ENCODE results near the gene CCDC188.

The CCDC188 gene

DNA sequence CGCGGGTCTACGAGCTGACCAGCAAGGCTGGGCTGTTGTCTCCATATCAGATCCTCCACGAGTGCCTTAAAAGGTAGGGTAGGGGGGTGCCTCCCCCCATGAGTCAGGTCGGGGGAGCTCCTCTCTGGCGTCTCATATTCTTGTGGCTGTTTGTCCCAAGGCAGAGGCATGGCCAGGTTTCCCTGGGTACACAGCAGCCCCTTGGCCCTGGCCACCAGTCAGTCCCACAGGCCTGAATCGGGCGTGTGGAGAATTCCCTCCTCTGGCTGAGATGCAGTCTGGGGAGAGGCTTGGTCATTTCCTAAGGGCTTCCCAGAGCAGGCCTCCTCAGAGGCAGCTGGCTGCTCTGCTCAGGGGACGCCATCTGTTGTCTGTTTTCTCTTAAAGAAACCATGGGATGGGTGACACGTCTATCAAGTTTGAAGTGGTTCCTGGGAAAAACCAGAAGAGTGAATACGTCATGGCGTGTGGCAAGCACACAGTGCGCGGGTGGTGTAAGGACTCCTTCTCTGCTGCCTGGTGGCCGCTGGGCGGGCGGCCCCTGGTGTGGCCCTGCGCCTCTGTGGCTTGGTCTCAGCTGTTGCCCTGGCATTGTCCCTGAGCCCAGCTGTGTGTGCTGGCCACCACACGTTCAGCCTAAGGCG is 44.5 kb downstream of the CCDC188 start:
- no peak for DNase-seq (ENCODE audit: low read depth in 2 of 2)

DNA sequence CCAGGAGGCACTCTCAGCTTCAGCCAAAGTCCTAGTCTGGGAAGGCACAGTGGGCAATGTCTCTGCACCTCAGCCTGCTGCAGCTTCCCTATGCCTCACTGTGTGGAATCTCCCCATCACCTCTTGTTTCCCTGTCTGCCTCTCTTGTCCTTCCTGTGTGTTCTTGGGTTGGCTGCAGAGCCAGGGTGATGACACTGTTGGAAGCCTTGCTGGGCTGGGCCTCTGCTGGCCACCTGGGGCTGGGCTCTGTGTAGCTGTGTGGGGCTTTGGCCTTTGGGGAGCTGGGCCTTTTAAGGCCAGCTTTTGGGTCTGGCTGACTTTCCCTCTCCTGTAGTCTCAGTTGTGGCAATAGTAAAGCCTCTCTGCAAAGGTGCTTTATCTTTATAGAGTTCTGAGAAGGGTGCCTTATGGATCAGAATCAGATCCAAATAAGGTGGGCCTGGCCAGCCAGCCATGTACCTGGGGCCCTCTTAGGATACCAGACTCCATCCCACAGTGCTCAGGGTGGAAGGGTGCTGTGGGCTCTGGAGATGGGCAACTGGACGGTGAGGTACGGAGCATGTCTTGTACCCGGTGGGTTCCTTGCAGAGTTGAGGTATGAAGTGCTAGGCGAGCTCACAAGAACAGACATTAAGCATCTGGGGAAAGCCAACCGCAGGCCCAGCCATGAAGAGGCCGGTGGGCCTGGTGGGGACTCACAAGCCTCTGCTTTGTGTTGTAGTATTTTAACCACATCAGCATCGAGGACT is 45.2 kb downstream of the CCDC188 start:
- DNase-seq (ENCODE audit: low read depth in 2 of 2): no peak

DNA sequence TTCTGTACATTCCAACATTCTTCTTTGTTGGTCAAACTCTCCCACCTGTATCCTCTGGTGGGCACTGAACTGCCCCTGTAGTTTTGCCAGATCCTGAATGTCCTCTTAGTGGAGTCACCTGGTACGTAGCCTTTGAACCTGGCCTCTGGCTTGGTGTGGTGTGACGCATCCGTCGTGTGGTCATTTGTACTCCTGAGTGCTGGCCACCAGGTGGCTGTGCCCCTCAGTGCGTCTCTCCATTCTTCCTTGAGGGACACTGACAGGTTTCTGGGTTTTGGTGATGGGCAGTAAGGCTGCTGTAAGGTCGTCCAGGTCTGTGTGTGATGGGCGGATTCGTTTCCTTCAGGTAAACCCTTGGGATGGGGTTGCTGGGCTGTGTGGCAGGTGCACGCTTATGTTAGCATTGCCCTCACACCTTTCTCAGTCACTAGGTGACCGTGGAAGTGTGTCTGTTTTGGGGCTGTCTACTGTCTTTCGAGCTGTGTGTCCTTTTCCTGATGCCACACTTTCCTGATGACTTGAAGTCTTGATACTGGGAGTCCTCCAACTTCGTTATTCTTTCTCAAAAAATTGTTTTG is 48.6 kb downstream of the CCDC188 start:
- no peak for DNase-seq (ENCODE audit: low read depth in 2 of 2)

DNA sequence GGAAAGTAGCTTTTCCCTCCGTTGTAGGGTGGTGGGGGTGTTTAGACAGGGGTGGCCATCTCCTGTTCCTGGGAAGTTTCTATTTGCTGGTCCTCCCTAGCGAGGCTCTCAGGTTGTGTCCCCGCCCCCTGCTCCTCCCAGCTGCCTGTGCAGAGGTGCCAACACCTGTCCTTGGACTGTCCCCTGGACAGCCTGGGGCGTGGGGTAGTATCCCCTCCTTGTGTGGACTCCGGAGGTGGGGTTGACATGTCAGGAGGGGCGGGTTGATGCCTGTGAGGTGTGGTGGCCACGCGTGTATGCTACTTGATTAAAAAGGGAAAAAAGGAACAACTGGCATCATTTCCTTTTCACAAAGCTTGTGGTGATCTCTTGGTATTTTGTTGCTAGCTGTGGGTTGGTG is 49.2 kb downstream of the CCDC188 start:
- DNase-seq (ENCODE audit: low read depth in 2 of 2): no peak

DNA sequence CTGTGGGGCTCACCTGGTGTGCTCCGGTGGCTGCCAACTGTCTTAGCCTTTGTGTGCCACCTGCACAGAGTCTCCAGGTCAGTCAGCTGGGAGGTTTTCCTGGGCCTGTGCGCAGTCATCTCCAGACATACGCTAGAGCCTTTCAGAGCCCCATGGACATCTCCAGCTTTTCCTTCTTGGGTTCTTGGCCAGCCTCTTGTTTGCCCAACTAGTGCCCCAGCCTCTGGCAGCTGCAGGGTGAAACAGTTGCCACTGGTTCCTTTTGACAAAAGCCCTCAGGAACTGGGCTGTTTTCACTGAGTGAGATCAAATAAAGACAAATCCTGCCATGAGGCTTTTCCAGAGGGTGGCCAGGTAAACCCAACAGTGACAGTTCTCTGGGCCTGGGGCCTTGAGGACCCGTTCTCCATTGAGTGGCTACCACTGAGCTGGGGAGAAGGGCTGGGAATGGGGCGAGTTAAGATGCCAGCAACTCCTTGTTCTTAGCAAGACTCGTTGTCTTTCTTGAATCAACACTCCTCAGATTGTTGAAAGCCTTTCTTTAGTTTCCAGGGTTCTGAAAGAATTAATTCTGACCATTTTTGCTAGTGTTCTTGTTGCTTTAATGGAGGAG is 51.6 kb downstream of the CCDC188 start:
- no peak for DNase-seq (ENCODE audit: low read depth in 2 of 2)

Data from stimulated activated CD8-positive, alpha-beta memory T cell treated with anti-CD3 and anti-CD28 coated beads, Interleukin-7, amount 100 ng/mL, for 4 hours (primary cell).